AG09309 (cell line): ENCODE results near the gene RHBDL1.

ENCODE experiments used
- DNase-seq: peaks from one replicate; pipeline ENCODE4 v3.0.0-alpha.2; 2010; ENCODE audit warnings: low read depth
- H3K4me3 ChIP-seq: 2 replicates; pipeline ENCODE4 v1.5.1; 2011; ENCODE audit warnings: mild to moderate bottlenecking, low read depth, low read length, moderate library complexity; ENCODE audit not compliant: control insufficient read depth
- TF ChIP-seq, protein P1 (sequence below): IDR thresholded peaks from 2 replicates; pipeline ENCODE4 v1.5.1; 2011; ENCODE audit warnings: mild to moderate bottlenecking, low read depth, low read length, inconsistent platforms; ENCODE audit not compliant: insufficient read depth, control insufficient read depth; ENCODE audit errors: missing control alignments

RHBDL1 gene

DNA sequence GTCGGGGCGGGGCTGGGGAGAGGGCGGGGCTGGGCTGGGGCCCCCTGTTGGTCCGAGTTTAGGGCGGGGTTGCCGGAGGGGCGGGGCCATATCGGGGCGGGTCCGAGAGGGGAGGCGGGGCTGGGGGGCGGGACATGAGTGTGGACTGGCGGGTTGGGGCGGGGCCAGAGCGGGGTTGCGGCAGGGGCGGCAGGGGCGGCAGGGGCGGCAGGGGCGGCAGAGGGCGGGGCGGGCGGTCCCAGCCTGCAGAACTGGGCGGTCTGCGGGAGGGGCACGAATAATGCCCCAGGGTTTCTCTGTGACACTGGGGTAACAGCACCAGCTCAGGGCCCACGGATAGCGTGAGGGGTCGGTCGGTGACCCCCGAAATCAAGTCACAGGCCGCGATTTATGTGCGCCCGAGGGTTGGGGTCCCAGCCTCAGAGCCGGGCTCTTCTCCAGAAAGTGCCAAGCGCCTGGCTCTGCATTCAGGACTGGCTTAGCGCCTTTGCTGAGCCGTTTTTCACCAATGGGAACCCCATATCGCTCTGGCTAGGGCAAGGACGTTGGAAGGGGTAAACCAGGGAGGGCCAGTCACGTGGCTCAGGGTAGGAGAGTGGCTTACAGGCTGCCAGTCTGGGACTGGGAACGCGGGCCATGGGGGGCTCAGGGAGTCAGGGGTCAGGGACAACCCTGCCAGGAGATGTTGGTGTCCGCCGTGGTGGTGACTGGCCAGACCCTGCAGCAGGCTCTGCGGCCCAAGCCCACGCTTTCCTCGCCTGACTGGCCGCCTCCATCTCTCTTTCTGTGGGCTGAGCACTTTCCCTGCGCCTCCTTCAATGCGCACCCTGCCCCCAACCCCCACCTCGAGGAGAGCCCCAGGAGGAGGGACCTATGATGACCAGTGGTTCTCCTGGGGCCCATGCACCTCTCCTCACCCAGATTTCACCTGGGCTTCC is 38.1 kb upstream of the RHBDL1 start:
- peak overlapping the region; percentile 78 for H3K4me3 ChIP-seq
- no peak for DNase-seq
- TF ChIP-seq, protein P1, sequence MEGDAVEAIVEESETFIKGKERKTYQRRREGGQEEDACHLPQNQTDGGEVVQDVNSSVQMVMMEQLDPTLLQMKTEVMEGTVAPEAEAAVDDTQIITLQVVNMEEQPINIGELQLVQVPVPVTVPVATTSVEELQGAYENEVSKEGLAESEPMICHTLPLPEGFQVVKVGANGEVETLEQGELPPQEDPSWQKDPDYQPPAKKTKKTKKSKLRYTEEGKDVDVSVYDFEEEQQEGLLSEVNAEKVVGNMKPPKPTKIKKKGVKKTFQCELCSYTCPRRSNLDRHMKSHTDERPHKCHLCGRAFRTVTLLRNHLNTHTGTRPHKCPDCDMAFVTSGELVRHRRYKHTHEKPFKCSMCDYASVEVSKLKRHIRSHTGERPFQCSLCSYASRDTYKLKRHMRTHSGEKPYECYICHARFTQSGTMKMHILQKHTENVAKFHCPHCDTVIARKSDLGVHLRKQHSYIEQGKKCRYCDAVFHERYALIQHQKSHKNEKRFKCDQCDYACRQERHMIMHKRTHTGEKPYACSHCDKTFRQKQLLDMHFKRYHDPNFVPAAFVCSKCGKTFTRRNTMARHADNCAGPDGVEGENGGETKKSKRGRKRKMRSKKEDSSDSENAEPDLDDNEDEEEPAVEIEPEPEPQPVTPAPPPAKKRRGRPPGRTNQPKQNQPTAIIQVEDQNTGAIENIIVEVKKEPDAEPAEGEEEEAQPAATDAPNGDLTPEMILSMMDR, result no peak

DNA sequence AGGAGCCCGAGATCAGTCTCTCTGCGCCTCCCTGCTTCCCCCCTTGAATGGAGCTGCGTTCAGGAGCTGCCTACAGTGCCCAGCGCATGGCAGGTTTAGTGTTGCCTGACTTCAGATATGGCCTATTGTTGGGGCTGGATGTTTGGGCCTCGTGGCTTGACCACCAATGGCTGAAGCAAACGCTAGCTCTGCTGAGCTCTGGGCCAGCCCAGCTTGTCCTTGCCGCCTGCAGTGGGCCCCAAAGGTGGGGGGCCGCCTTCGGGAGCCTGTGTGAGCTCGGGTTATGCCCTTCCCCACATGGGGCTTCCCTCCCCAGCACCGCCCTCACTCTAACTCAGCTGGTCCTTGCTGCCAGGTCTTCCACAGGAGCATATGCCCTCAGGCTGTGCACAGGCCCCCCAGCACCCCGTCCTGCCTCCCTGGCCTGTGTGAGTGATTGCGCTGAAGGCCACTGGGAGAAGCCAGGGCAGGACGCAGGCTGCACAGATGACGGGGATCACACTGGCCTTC is 37.4 kb upstream of the RHBDL1 start:
- no peak for DNase-seq
- TF ChIP-seq, protein P1, result no peak
- no peak overlapping the region for H3K4me3 ChIP-seq

DNA sequence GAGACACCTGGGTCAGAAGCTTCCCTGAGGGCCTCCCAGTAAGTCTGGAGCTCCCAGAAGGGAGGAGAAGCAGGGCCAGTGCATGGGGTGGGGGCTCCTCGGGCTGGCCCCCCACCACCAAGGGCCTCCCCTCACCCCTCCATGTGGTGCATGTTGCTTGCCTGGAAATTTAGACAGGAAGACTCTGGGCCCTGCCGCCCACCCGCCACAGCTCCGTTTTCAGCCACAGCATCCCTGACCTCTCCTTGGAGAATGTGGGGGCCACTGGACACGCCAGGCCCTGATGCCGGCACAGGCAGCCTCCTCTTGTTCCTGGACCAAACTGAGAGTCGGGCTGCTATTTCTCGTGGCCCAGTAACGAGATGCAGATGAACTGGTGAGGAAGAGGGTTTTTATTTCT is 36.6 kb upstream of the RHBDL1 start:
- TF ChIP-seq, protein P1, result no peak
- DNase-seq, result no peak
- H3K4me3 ChIP-seq, result no peak overlapping the region

DNA sequence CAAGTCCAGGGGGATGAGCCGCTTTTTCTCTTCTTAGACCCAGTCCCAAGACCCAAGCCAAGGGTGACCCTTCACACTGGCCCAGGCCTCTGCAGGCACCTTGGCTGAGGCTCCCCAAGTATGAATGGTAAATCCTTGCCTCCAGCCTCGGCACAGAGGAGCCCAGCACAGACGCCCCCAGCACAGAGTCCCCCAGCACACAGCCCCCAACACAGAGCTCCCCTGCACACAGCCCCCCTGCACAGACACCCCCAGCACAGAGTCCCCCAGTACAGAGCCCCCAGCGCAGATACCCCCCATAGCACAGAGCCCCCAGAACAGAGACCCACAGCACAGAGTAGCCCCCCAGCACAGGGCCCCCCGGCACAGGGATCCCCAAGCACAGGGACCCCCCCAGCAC is 34.9 kb upstream of the RHBDL1 start:
- peak overlapping the region; percentile 84 for H3K4me3 ChIP-seq
- TF ChIP-seq, protein P1, result no peak

DNA sequence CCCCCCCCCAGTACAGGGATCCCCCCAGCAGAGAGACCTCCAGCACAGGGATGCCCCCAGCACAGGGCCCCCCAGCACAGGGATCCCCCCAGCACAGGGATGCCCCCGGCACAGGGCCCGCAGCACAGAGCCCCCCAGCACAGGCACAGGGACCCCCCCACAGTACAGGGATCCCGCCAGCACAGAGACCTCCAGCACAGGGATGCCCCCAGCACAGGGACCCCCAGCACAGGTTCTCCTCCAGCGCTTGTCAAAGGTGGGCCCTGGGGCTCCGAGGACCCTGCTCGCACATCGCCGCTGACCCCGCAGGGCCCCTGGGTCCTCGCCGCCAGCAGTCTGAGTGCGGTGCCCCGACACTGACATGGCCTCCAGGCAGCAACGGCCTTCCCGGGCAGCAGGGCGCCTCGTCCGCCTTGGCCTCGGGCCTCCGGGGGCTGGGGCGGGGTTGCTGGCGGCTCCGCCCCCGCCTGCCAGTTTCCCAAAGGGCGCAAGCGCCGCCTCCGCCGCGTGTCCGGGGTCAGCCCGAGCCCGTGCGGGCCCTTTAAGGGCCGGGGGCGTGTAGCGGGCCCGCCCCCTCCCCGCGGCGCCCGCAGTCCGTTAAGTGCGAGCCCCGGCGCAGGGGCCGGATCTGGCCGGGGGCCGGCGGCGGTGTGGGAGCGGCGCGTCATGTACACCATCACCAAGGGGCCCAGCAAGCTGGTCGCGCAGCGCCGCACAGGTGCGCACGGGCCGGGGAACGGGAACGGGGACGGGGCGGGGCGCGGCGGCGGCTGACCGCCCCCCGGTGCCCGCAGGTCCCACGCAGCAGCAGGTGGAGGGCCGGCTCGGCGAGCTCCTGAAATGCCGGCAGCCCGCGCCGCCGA is 33.9 kb upstream of the RHBDL1 start, which contains the start of gene MCRIP2:
Gene MCRIP2 (plus strand): TSS at position 503 of the 863 bp plus-strand sequence. CDS start 164 bp downstream, at position 667.
- TF ChIP-seq, protein P1, result no peak
- DNase-seq, result no peak
- peak within 1 kb of the TSS; percentile 84 for H3K4me3 ChIP-seq

More for the DNA sequence above, 34.9 kb upstream of the RHBDL1 start:
- DNase-seq, result no peak
